MM.1S (cell line): ENCODE data around the gene SLC39A6.

Experiments
- CTCF ChIP-seq: fragments of 300-600 bp; sonication (generic); IDR thresholded peaks from 2 replicates; pipeline ENCODE4 v1.5.1; 2016; ENCODE audit warnings: antibody characterized with exemption, low read length, mixed read lengths
- EZH2 ChIP-seq: fragments of 300-600 bp; sonication (generic); optimal IDR thresholded peaks from 2 replicates; pipeline ENCODE3; 2017; ENCODE audit warnings: low read depth, mild to moderate bottlenecking, antibody characterized with exemption, low read length, mixed read lengths

- TF ChIP-seq CTCF (no peak), EZH2 (no peak)
These were observed 40.1 kb downstream of the SLC39A6 start for GRCh38 chr18:36089001-36089400.
